HL-60/S4 treated with retinoic acid at 250 ng/mL for 4 days and 3 days (cell line): ENCODE data around the gene ZFYVE19.

Experiments
- in situ Hi-C: fragments of 300-500 bp; cut with MboI; formaldehyde crosslinking; loops from 2 replicates; pipeline ENCODE4 v1.7.0; 2022; ENCODE audit warnings: low sequenced_read_pairs

Gene ZFYVE19

GRCh38 chr15:40812721-40813425 lies 6.0 kb downstream of the ZFYVE19 start:
- in situ Hi-C loops: no loop called here

DNA sequence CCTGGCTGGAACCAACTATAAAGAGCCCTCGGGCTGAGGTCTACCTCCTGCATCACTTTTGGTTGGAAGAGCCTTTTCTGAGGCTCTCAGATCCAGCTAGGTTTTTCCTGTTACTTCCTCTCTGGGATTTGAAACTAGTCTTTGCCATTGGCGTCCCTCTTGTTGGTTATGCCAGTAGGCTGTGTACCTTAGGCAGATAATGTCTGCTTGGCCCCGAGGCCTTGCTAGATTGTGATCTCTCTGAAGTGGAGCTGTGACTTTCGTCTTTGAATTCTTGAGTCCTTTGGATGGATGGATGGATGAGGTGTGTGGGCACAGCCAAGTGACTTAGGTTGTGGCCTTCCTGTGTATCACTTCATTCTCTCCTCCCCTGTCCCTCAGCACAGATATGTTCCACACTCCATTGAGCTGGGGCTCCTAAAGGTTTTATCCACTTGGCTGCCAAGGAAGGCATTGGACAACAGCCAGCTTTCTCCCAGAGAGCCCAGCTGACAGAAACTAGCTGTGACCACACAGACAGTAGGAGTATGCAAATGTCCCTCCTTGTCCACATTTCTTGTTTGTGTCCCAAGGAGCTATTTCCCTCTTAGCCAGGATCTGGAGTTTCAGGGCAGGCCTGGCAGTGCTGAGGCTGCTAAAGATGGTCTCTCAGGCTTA lies 8.3 kb downstream of the ZFYVE19 start:
- in situ Hi-C loops: no loop called here

DNA sequence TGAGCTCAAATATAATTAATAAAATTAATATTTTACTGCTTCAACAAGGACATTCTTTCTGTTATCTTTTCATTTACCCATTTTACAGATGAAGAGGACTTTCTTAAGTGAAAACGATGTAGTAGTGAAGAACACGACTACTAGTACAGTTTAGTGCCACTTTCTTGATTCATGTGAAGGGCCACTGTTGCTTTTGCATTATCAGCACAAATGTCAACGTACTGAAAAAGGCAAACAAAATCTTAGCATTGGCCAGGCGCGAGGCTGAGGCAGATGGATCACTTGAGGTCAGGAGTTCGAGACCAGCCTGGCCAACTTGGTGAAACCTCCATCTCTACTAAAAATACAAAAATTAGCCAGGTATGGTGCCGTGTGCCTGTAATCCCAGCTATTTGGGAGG lies 12.2 kb downstream of the ZFYVE19 start:
- in situ Hi-C loops: no loop called here

- in situ Hi-C loops: no loop called here
Measured at GRCh38 chr15:40821195-40821594, 14.3 kb downstream of the ZFYVE19 start.

DNA sequence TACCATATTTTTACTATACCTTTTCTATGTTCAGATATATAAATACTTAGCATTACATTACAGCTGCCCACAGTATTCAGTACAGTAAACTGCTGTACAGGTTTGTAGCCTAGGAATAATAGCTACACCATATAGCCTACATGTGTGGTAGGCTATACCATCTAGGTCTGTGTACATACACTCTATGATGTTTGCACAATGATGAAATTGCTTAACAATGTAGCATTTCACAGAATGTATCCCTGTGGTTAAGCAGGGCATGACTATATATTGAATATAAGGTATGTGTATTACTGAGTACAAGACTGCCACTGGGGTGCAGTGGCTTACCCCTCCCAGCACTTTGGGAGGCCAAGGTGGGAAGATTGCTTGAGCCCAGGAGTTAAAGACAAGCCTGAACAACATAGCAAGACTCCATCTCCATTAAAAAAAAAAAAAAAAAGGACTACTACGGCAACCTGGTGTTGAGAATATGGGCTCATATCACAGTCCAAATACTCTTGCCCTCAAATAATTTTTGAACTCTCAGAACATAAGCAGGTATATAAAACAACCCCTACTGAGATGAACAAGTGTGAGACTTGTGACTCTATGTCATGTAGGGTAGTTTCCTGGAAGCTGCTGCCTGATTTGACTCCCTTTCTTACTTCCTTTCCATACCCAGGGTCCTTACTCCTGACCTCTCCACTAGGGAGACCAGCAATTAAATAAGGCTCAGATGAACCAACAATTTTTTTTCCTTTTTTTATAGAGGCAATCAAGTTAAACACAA lies 16.9 kb downstream of the ZFYVE19 start:
- in situ Hi-C loops: no loop called here

GRCh38 chr15:40825661-40826422 lies 19.0 kb downstream of the ZFYVE19 start:
- in situ Hi-C loops: no loop called here

- in situ Hi-C loops: no loop called here
Measured at GRCh38 chr15:40826423-40827075, 19.7 kb downstream of the ZFYVE19 start.

DNA sequence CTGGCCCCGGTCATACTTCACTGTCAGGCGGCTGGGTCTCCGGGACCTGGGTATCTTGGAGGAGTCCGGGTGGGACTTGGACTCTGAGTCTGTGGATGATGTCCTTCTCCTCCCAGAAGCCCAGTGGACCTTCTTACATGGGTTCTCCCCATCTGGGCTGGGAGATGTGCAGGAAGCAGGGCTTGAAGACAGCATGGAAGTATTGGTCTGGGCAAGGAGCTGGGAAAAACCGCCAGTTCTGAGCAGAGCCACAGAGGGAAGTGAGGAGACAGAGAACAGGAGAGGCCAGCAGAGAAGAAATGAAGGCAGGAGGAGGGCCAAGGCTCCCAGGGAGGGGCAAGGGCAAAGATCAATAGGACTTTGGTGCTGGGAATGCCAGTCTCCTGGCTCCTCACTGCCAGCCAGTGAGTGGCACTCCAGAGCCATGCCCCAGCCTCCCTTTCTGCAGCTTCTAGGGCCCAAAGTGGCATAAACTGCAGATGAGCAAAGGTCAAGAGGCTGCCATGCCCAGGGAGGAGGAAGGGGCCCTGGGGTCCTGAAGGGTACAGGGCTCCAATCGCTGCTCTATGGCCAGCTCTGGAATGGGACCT lies 21.7 kb downstream of the ZFYVE19 start, which contains the start of gene PPP1R14D:
PPP1R14D (minus strand) TSS at position 262 of the 590 bp plus-strand sequence; CDS start at position 195, 67 bp downstream.
- in situ Hi-C loops: no loop called here

GRCh38 chr15:40829115-40829514 lies 22.2 kb downstream of the ZFYVE19 start:
- in situ Hi-C loops: no loop called here

DNA sequence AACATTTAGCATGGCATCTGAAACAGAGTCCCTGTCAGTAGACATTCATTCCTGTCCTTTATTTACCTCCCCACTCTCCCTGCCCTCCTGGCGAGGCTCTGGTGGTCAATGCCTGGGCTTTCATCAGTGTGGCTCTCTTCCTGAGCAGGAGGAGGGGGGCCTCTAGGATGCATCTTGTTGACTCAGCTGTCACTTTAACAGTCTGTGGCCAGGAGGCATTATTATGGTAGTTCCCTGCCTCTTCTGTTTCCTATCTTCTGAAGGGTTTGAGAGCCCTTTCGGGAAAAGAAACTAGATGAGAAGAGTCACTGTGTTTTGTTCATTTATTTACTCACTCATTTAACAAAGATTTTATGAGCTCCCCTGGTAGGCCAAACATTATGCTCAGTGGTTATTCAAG lies 24.0 kb downstream of the ZFYVE19 start:
- in situ Hi-C loops: no loop called here

- in situ Hi-C loops: no loop called here
Measured at GRCh38 chr15:40831861-40832260, 25.0 kb downstream of the ZFYVE19 start.

DNA sequence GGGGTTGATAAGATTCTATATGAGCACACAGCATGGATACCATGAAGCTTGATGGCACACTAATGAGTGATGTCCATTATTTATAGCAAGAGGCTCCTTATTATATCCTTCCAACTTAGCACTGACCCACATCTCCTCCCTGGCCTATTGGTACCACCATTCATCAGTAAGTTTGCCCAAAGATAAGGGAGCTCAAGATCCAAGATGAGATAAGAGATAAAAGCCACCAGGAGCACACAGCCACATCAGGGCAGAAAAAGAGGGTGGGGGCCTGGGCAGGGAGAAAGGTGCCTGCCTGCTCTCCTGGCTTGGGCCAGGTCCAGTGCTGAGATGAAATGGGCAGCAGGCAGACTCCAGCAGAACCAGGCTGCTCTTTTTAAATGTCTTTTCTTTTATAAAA lies 26.0 kb downstream of the ZFYVE19 start:
- in situ Hi-C loops: no loop called here

DNA sequence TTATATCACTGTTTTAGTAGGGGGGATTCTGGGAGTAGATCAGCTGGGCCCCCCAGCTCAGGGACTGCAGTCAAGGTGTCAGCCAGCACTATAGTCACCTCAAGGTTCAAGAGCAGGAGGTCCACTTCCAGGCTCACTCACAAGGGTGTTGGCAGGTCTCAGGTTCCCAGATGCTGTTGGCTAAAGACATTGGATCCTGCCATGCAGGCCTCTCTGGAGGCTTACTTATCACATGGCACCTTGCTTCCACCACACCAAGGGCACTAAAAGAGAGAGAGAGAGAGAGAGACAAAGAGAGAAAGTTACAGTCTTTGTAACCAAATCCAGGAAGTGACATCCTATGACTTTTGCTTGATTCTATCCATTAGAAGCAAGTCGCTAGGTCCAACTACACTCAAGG lies 29.1 kb downstream of the ZFYVE19 start:
- in situ Hi-C loops: no loop called here

GRCh38 chr15:40838756-40839155 lies 31.9 kb downstream of the ZFYVE19 start:
- in situ Hi-C loops: no loop called here

- in situ Hi-C loops: no loop called here
Measured at GRCh38 chr15:40841741-40842140, 34.9 kb downstream of the ZFYVE19 start.

DNA sequence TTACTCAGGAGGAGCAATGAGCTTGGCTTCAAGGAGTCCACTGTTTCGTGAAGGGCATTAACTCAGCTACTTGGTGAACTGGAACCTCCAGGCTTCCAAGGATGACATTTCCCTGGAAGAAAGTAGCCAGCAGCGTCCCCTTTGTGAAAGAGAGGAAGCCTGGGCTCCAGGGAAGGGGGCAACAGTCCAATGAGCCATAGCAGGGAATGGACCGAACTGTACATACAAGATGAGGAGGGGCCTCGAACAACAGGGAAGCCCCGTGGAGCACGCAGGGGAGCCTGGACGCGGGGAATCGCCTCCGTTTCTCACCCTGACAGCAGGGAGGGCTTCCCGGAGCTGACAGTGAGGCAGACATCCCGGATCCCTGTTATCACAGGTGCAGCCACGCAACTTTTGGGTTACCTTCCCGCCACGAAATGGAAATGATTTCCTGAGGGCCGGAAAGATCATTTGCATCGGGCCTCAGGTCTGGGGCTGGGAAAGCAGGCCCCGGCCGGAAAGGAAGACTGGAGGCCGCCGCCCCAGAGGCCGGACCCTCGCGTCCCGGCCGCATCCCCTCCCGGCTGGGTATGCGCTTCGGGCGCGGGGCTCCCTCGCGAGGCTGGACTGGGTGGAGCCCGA lies 36.5 kb downstream of the ZFYVE19 start:
- in situ Hi-C loops: no loop called here

GRCh38 chr15:40843885-40844695 lies 37.2 kb downstream of the ZFYVE19 start, which contains the start of gene SPINT1:
SPINT1 (plus strand) TSS chr15:40844048; CDS start chr15:40844555, 507 bp downstream.
- in situ Hi-C loops: no loop called here

GRCh38 chr15:40844696-40845030 lies 37.8 kb downstream of the ZFYVE19 start:
- in situ Hi-C loops: no loop called here

DNA sequence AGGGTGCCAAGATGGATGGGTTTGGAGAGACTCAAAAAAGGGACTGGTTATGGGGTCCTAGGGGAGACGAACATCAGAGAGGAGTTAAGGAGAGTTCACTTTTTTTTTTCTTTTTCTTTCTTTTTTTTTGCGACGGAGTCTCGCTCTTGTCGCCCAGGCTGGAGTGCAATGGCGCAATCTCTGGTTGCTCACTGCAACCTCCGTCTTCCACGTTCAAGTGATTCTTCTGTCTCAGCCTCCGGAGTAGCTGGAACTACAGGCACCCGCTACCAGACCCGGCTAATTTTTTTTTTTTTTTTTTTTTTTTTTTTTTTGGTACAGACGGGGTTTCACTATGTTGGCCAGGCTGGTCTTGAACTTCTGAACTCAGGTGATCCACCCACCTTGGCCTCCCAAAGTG lies 38.1 kb downstream of the ZFYVE19 start:
- in situ Hi-C loops: no loop called here
